Parathyroid adenoma (tissue), 2 donors: ENCODE measurements around the gene KCNG4.
A peak's percentile ranks its signal among the peaks of the same experiment; 100 is the strongest.

ENCODE experiments used
- H2AFZ ChIP-seq: fragments of 300-600 bp; sonication (generic); one replicate; pipeline ENCODE4 v1.7.0; 2017; ENCODE audit warnings: antibody characterized with exemption, mild to moderate bottlenecking
- H3K27ac ChIP-seq: fragments of 300-600 bp; sonication (generic); one replicate; pipeline ENCODE4 v1.7.0; 2017
- H3K27me3 ChIP-seq: fragments of 300-600 bp; sonication (generic); one replicate; pipeline ENCODE4 v1.7.0; 2017; ENCODE audit warnings: low read length; ENCODE audit not compliant: control insufficient read depth, insufficient read depth
- H3K36me3 ChIP-seq: fragments of 300-600 bp; sonication (generic); one replicate; pipeline ENCODE4 v1.7.0; 2017; ENCODE audit warnings: low read length; ENCODE audit not compliant: control insufficient read depth, insufficient read depth
- H3K4me1 ChIP-seq: fragments of 300-600 bp; sonication (generic); one replicate; pipeline ENCODE4 v1.7.0; 2017; ENCODE audit warnings: control low read depth
- H3K4me2 ChIP-seq: fragments of 300-600 bp; sonication (generic); one replicate; pipeline ENCODE4 v1.7.0; 2017; ENCODE audit warnings: low read length
- H3K4me3 ChIP-seq: fragments of 300-600 bp; sonication (generic); one replicate; pipeline ENCODE4 v1.7.0; 2017; ENCODE audit warnings: low read depth, low read length
- H3K79me2 ChIP-seq: fragments of 300-600 bp; sonication (generic); one replicate; pipeline ENCODE4 v1.7.0; 2017; ENCODE audit warnings: control low read depth
- H3K9ac ChIP-seq: fragments of 300-600 bp; sonication (generic); one replicate; pipeline ENCODE4 v1.7.0; 2017; ENCODE audit warnings: mild to moderate bottlenecking
- H3K9me3 ChIP-seq: fragments of 300-600 bp; sonication (generic); one replicate; pipeline ENCODE4 v1.7.0; 2017; ENCODE audit warnings: low read length; ENCODE audit not compliant: control insufficient read depth
- CTCF ChIP-seq: fragments of 300-600 bp; sonication (generic); IDR thresholded peaks from one replicate; pipeline ENCODE4 v1.7.0; 2017; ENCODE audit warnings: antibody characterized with exemption, mild to moderate bottlenecking
- donor health status: primary hyperparathyroidism.

The KCNG4 gene

GRCh38 chr16:84190731-84191388 is 49.0 kb downstream of the KCNG4 start, which contains the start of gene ADAD2:
ADAD2 (plus strand) TSS chr16:84191157; CDS start chr16:84191231, 74 bp downstream.
- no peak within 1 kb of the TSS for H3K4me2 ChIP-seq
- no peaks in the 10 kb centered on the region for H3K36me3 ChIP-seq
- H3K27me3 ChIP-seq, result no peaks in the 10 kb centered on the region
- no peak within 1 kb of the TSS for H3K9ac ChIP-seq
- no peak within 1 kb of the TSS for H3K27ac ChIP-seq
- H3K79me2 ChIP-seq, result peaks cover 10% of the 10 kb centered on the region
- no peak within 1 kb of the TSS for H3K4me3 ChIP-seq
- no peaks in the 10 kb centered on the region for H3K9me3 ChIP-seq
- no peak for TF ChIP-seq CTCF
- H3K4me1 ChIP-seq, result peaks cover 5% of the 10 kb centered on the region
- H2AFZ ChIP-seq, result no peak within 1 kb of the TSS

DNA sequence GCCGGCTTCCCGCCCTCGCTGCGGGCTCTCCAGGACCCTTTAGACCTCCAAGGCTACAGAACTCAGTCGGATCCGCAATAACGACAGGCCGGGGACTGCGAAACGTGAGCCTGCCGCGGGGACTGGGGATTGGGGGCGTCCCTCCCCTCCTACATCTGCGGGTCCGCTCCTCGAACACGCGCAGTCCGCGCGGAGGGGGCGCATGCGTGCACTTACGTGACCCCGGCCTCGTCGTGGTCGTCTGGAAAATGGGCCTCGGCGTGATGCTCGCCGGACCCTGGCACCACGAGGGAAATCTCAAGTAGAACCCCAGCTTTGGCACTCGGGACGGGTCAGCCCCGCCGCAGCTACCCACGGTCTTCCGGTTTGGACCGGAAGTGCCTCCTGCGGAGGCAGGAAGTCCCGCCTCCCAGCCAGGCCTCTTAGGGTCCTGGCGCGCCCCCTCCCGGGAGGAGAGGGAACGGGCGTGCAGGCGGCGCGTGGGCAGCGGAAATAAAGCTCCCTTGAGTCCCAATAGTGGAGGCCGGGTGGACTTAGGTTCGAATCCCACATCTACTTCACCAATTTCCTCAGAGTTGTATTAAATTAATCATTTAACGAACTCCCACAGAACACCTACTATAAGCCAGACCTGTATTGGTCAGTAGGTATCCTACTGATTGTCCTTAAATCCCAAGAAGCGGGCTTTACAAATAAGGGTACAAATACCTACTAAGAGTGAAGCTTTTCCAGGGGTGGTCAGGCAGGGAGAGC is 53.0 kb downstream of the KCNG4 start, which contains the start of gene TAF1C:
TAF1C (minus strand) TSS at position 373 of the 753 bp plus-strand sequence. CDS start 2,069 bp downstream, outside the sequence.
- peak; percentile 99 for TF ChIP-seq CTCF
- H3K4me2 ChIP-seq, result peak within 1 kb of the TSS; percentile 99
- H3K9ac ChIP-seq, result peak within 1 kb of the TSS; percentile 93

GRCh38 chr16:84184775-84185174 is 55.0 kb downstream of the KCNG4 start:
- Histone ChIP-seq H3K9ac (no peak overlapping the region), H2AFZ (no peak overlapping the region), H3K4me2 (no peak overlapping the region), H3K36me3 (no peaks in the 10 kb centered on the region), H3K79me2 (peaks cover 10% of the 10 kb centered on the region), H3K4me3 (no peak overlapping the region), H3K4me1 (peaks cover 6% of the 10 kb centered on the region), H3K9me3 (no peaks in the 10 kb centered on the region), H3K27me3 (no peaks in the 10 kb centered on the region), H3K27ac (peak overlapping the region; percentile 12)
- TF ChIP-seq CTCF, result no peak

More for the DNA sequence above, 53.0 kb downstream of the KCNG4 start, which contains the start of gene TAF1C:
- peak within 1 kb of the TSS; percentile 97 for H3K4me3 ChIP-seq
- no peaks in the 10 kb centered on the region for H3K9me3 ChIP-seq
- peaks cover 10% of the 10 kb centered on the region for H3K79me2 ChIP-seq
- H3K27ac ChIP-seq, result peak within 1 kb of the TSS; percentile 48
- H3K4me1 ChIP-seq, result peaks cover 6% of the 10 kb centered on the region
- no peaks in the 10 kb centered on the region for H3K27me3 ChIP-seq
- no peaks in the 10 kb centered on the region for H3K36me3 ChIP-seq
- peak within 1 kb of the TSS; percentile 99 for H2AFZ ChIP-seq

GRCh38 chr16:84183911-84184591 is 55.8 kb downstream of the KCNG4 start:
- H3K9me3 ChIP-seq, result no peaks in the 10 kb centered on the region
- no peak overlapping the region for H3K4me3 ChIP-seq
- H3K4me1 ChIP-seq, result peaks cover 6% of the 10 kb centered on the region
- H3K27ac ChIP-seq, result no peak overlapping the region
- H3K9ac ChIP-seq, result no peak overlapping the region
- peak; percentile 6 for TF ChIP-seq CTCF
- no peaks in the 10 kb centered on the region for H3K36me3 ChIP-seq
- no peaks in the 10 kb centered on the region for H3K27me3 ChIP-seq
- no peak overlapping the region for H2AFZ ChIP-seq
- no peak overlapping the region for H3K4me2 ChIP-seq
- H3K79me2 ChIP-seq, result peaks cover 10% of the 10 kb centered on the region
